Upper lobe of right lung (tissue), 1 donor: ENCODE data around the gene PACS2. TPM values are rescaled to one million over a fixed set of nuclear protein-coding genes. Genes with fewer than 3 reads are reported as not detected.

Experiments
- ATAC-seq: fragments of 200-7000 bp; cut with Tn5 transposase; one replicate; pipeline ENCODE4 v1.9.1; 2020; ENCODE audit warnings: mild to moderate bottlenecking, moderate library complexity
- DNase-seq: peaks from one replicate; pipeline ENCODE4 v3.0.0-alpha.2; 2020
- H3K27ac ChIP-seq: fragments of 200-600 bp; one replicate; pipeline ENCODE4 v1.8.0; 2022
- H3K27me3 ChIP-seq: fragments of 200-600 bp; one replicate; pipeline ENCODE4 v1.8.0; 2022; ENCODE audit warnings: mild to moderate bottlenecking
- H3K36me3 ChIP-seq: fragments of 200-600 bp; one replicate; pipeline ENCODE4 v1.8.0; 2022
- H3K4me1 ChIP-seq: fragments of 200-600 bp; one replicate; pipeline ENCODE4 v1.8.0; 2022
- H3K4me3 ChIP-seq: fragments of 200-600 bp; one replicate; pipeline ENCODE4 v1.8.0; 2022; ENCODE audit warnings: mild to moderate bottlenecking
- H3K9me3 ChIP-seq: fragments of 200-600 bp; one replicate; pipeline ENCODE4 v1.8.0; 2022
- intact Hi-C: fragments of 100-400 bp; cut with DNase I; formaldehyde crosslinking; loops from one replicate; pipeline ENCODE4 v1.11.0; 2022
- total RNA-seq: library from RNA; stranded (reverse); fragmentation: NEBNext Ultra II Directional; extraction: Animal tissue kit (Norgen Biotek cat#: 25700); gene quantifications from one replicate; pipeline ENCODE4 v1.2.1, GENCODE V29; 2021
- TF ChIP-seq, protein P1 (sequence below): fragments of 200-600 bp; IDR thresholded peaks from one replicate; pipeline ENCODE4 v1.8.0; 2022; ENCODE audit warnings: antibody characterized with exemption
- donor health status: DM: no; HTN: yes; CAD: no; lungs with severe emphysema.

The PACS2 gene
- total RNA-seq, 1 donor from 2014 or later = 86.6 TPM

DNA sequence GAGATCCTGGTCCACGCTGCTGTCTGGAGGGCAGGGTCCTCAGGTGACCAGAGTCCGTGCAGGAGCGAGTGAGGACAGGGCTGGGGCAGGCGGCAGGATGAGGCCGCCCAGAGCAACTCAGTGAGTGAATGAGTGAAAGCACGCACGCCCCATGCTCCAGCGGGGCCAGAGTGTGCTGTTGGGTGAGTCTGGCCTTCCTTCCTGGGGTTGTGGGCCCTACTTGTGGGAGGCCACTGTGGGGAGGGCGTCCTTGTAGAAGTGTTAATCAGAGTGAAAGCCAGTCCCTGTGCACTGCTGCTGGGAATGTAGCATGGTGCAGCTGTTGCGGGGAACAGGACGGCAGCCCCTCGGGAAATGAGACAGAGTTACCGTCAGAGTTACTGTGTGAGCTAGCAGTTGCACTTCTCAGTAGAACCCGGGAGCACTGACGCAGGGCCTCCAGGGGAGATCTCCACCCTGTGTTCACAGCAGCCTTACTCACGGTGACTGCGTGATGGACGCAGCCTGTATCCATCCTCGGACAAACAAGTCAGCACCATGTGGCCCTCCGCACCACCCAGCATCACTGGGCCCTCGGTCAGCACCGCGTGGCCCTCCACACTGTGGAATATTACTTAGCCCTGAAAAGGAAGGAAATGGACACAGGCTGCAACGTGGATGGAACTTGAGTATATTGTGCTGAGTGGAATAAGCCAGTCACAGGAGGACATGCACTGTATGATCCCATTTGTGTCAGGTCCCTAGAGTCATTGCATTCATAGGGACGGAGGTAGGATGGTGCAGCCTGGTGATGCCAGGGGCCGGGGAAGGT is 22.1 kb downstream of the PACS2 start:
- TF ChIP-seq, protein P1, sequence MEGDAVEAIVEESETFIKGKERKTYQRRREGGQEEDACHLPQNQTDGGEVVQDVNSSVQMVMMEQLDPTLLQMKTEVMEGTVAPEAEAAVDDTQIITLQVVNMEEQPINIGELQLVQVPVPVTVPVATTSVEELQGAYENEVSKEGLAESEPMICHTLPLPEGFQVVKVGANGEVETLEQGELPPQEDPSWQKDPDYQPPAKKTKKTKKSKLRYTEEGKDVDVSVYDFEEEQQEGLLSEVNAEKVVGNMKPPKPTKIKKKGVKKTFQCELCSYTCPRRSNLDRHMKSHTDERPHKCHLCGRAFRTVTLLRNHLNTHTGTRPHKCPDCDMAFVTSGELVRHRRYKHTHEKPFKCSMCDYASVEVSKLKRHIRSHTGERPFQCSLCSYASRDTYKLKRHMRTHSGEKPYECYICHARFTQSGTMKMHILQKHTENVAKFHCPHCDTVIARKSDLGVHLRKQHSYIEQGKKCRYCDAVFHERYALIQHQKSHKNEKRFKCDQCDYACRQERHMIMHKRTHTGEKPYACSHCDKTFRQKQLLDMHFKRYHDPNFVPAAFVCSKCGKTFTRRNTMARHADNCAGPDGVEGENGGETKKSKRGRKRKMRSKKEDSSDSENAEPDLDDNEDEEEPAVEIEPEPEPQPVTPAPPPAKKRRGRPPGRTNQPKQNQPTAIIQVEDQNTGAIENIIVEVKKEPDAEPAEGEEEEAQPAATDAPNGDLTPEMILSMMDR = no peak
- H3K4me3 ChIP-seq = no peak overlapping the region
- DNase-seq (no peak), ATAC-seq (no peak)
- H3K4me1 ChIP-seq = peaks cover 23% of the 10 kb centered on the region
- no peaks in the 10 kb centered on the region for H3K9me3 ChIP-seq
- no peak overlapping the region for H3K27ac ChIP-seq
- no peaks in the 10 kb centered on the region for H3K27me3 ChIP-seq
- H3K36me3 ChIP-seq = no peaks in the 10 kb centered on the region
- intact Hi-C loops = no loop called here

DNA sequence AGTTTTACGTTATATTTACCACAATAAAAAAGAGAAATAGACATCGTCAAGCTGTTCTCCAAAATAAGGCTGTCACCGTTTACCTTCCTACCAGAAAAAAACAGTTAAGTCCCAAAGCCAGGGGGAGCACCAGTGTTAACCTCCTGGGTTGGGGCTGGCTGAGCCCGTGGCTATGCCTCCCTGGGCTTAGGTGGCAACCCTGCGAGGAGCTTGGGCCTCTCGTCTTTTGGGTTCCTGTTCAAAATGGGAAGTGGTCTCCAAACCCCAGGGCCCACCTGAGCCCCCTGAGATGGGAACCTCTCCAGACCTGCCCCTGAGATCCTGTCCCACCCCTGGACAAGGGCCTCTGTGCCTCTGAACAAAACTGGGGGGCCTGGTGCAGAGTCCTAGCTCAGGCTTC is 22.9 kb downstream of the PACS2 start:
- Histone ChIP-seq H3K27ac (no peak overlapping the region), H3K27me3 (no peaks in the 10 kb centered on the region), H3K9me3 (no peaks in the 10 kb centered on the region), H3K4me1 (peaks cover 17% of the 10 kb centered on the region), H3K4me3 (no peak overlapping the region), H3K36me3 (no peaks in the 10 kb centered on the region)
- DNase-seq (no peak), ATAC-seq (no peak)
- intact Hi-C loops = no loop called here
- TF ChIP-seq, protein P1 = no peak

DNA sequence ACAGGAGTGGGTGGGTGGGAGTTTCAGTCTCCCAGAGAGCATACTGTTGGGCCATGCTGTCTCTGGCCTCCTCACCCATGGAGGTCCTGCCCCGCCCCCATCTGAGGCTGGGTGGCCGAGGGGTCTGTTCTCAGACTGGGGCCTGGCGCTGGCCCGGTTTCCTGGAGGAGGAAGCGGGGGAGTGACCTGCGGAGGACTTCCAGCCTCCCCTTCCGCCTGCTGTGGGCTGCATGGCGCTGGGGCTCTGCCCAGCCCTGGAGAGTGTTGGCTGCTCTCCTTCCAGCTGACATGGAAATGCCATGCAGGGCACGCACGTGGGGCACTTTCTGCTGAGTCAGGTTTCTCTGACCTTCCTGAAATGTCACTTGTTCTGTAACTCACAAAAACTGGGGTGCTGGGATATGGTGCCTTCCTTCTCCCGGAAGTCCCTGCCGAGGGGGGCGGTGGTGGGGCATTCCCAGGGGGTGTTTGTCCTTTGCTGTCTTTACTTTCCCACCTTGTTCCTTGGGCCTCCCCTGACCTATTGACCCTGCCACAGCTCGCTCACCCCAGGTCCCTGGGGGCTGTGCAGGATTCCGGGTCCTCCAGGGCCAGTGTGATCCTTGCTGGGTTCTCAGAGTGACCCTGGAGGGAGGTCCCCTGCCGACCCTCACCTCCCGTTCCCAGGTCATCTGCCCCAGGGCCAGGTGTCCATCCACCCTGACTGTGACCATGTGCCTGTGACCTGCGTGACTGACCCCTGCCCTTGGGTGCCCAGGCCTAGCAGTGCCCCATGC is 23.6 kb downstream of the PACS2 start:
- Histone ChIP-seq H3K27me3 (no peaks in the 10 kb centered on the region), H3K4me3 (no peak overlapping the region), H3K36me3 (no peaks in the 10 kb centered on the region), H3K4me1 (peaks cover 14% of the 10 kb centered on the region), H3K27ac (no peak overlapping the region), H3K9me3 (no peaks in the 10 kb centered on the region)
- intact Hi-C loops = no loop called here
- ATAC-seq (peak; percentile 34), DNase-seq (no peak)
- TF ChIP-seq, protein P1 = no peak

DNA sequence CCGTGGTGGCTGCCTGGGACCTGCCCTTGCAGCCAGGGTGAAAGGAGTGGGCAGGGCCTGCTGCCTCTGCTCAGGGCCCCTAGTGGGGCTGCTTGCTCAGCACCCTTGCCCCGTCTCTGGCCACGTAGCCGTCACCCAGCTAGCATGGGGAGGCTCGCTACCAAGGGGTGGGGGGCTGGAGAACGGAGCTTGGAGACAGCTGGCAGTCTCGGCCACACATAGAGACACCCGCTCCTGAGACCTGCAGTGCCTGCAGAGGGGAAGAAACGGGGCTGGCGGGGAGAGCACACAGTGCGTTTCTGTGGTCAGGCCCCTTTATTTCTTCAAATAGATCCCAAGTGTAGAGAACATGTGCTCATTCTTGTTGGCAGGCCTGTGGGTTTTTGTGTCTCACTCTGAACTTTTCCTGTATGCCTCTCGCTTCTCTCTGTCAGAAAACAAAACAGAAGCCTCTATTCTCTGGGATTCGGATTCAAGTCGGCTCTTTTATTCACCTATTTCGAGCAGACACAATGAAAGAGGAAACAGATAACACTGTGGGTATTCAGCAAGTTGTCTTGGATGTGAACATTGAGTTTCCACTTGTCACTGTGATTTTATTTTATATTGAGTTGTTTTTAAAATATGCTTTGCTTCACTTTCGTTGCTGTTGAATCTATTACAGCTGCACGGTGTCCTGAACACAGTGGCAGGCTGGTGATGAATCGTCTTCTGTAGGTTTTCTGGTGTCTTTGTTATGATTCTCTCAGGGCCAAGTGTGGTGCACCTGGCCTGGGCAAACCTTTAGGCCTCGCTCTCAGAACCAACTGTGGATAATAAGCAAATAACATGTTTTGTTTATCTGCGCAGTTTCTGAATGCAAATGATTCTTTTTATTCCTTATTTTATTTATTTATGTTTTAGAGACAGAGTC is 26.5 kb downstream of the PACS2 start:
- H3K9me3 ChIP-seq = no peaks in the 10 kb centered on the region

DNA sequence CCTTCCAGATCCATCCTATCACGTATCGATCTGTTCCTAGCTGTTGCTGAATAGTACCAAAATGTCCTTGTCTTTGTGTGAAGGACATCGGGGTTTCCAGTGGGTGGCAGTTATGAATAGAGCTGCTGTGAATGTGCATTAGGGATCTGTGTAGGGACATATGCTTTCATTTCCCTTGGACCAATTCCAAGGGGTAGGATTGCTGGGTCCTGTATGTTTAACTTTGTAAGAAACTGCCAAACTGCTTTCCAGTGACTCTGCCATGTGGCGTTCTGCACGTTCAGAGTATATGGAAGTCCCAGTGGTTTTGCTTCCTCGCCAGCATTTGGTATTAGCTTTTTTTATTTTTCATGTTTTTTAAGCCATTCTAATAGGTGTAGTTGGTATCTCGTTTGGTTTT is 28.6 kb downstream of the PACS2 start:
- no peak overlapping the region for H3K4me3 ChIP-seq
- peaks cover under 1% of the 10 kb centered on the region for H3K4me1 ChIP-seq
- ATAC-seq (no peak), DNase-seq (no peak)
- no peaks in the 10 kb centered on the region for H3K27me3 ChIP-seq
- TF ChIP-seq, protein P1 = no peak
- no peak overlapping the region for H3K27ac ChIP-seq
- no peaks in the 10 kb centered on the region for H3K9me3 ChIP-seq
- H3K36me3 ChIP-seq = no peaks in the 10 kb centered on the region
- intact Hi-C loops = no loop called here

More for the DNA sequence above, 26.5 kb downstream of the PACS2 start:
- no peak for DNase-seq
- no peak overlapping the region for H3K4me3 ChIP-seq
- H3K27ac ChIP-seq = no peak overlapping the region
- intact Hi-C loops = no loop called here
- no peaks in the 10 kb centered on the region for H3K36me3 ChIP-seq
- no peak for ATAC-seq
- TF ChIP-seq, protein P1 = no peak
- peaks cover 7% of the 10 kb centered on the region for H3K4me1 ChIP-seq
- H3K27me3 ChIP-seq = no peaks in the 10 kb centered on the region
